Measurements from ENCODE around the gene CARNS1.

The CARNS1 gene

DNA sequence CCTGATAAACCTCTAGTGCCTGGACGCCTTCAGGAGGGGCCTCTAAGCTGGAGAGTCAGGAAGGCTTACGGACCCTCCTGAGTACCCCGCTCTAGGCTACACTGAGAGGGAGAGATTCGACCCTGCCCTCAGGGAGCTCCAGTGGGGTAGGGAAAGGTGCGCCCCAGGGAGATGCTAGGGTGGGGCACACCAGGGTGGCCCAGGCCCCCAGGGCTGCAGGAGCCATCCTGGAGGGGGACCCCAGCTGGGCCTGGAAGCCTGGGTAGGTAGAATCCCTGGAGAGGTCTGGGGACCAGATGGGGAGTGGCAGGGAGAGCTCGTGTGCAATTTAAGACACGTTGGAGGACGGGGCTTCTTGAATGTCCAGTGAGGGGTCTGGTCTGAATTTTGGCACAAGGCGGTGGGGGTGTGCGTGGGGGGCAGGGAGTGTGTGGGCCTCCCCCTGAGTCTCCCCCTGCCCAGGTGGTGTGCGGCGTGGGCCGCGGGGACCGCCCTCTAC lies 4.7 kb downstream of the CARNS1 start:
- Histone ChIP-seq H3K27me3 (peaks cover 50% of the 10 kb centered on the region), H3K4me1 (ENCODE audit: control insufficient read depth in 1 of 2, insufficient read depth in 1 of 2, low read depth in 1 of 2, low read length in 1 of 2) (peaks cover 24 to 44% of the 10 kb centered on the region in 2 experiments), H3K36me3 (no peaks in the 10 kb centered on the region), H3K4me3 (ENCODE audit: low read depth in 1 of 2, low read length in 1 of 2) (peak overlapping the region; percentile 64 to 83), H3K27ac (peak overlapping the region; percentile 82), H3K9me3 (no peaks in the 10 kb centered on the region)
- TF ChIP-seq, protein P1, sequence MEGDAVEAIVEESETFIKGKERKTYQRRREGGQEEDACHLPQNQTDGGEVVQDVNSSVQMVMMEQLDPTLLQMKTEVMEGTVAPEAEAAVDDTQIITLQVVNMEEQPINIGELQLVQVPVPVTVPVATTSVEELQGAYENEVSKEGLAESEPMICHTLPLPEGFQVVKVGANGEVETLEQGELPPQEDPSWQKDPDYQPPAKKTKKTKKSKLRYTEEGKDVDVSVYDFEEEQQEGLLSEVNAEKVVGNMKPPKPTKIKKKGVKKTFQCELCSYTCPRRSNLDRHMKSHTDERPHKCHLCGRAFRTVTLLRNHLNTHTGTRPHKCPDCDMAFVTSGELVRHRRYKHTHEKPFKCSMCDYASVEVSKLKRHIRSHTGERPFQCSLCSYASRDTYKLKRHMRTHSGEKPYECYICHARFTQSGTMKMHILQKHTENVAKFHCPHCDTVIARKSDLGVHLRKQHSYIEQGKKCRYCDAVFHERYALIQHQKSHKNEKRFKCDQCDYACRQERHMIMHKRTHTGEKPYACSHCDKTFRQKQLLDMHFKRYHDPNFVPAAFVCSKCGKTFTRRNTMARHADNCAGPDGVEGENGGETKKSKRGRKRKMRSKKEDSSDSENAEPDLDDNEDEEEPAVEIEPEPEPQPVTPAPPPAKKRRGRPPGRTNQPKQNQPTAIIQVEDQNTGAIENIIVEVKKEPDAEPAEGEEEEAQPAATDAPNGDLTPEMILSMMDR (IDR thresholded peaks at IDR 0.05), result no peak

DNA sequence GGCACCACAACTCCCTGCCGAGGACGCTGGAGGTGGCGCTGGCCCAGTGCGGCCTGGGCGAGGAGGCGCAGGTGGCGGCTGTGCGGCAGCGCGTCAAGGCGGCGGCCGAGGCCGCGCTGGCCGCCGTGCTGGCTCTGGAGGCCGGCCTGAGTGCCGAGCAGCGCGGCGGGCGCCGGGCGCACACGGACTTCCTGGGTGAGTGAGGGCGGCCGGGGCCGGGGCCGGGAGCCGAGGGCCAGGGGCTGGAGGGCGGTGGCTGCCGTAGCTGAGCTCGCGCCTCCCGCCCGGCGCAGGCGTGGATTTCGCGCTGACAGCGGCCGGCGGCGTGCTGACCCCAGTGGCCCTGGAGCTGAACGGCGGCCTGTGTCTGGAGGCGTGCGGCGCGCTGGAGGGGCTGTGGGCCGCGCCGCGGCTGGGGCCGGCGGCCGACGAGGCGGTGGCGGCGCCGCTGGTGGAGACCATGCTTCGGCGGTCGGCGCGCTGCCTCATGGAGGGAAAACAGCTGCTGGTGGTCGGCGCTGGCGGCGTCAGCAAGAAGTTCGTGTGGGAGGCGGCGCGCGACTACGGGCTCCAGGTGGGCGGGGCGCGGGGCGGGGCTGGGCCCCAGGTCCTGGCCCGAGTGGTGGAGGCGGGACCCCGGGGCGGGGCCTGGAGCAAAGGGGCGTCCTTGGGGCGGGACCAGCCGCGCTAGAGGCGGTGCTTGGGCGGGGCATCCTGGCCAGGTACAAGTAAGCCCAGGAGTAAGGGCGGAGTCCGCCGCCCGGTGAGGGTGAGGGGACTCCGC lies 5.4 kb downstream of the CARNS1 start:
- Histone ChIP-seq H3K9me3 (no peaks in the 10 kb centered on the region), H3K4me1 (ENCODE audit: control insufficient read depth in 1 of 2, insufficient read depth in 1 of 2, low read depth in 1 of 2, low read length in 1 of 2) (peaks cover 24 to 38% of the 10 kb centered on the region in 2 experiments), H3K27me3 (peaks cover 43% of the 10 kb centered on the region), H3K36me3 (no peaks in the 10 kb centered on the region), H3K27ac (peak overlapping the region; percentile 82), H3K4me3 (ENCODE audit: low read depth in 1 of 2, low read length in 1 of 2) (peak overlapping the region; percentile 64 to 83)
- TF ChIP-seq, protein P1 (IDR thresholded peaks at IDR 0.05), result peak; percentile 67

DNA sequence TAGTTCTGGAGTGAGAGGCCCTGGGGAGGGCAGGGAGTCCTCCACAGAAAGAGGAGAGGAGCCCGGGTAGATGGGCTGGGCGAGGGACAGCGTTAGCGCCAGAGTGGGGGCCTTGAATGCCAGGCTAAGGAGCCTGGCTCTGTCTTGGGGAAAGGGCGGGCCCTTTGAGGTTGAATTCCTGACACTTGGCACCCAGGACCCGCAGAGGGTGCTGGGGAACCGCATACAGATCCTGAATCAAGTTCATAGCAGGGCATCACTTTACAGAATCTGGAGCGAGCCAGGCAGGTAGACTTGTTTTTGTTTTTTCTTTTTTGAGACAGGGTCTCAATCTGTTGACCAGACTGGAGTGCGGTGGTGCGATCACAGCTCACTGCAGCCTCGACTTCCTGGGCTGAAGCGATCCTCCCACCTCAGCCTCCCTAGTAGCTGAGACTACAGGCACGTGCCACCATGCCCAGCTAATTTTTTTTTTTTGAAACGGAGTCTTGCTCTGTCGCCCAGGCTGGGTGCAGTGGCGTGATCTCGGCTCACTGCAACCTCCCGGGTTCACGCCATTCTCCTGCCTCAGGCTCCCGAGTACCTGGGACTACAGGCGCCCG lies 6.1 kb downstream of the CARNS1 start:
- TF ChIP-seq, protein P1 (IDR thresholded peaks at IDR 0.05), result no peak
- Histone ChIP-seq H3K4me3 (ENCODE audit: low read depth in 1 of 2, low read length in 1 of 2) (peak overlapping the region; percentile 64 to 83), H3K9me3 (no peaks in the 10 kb centered on the region), H3K4me1 (ENCODE audit: control insufficient read depth in 1 of 2, insufficient read depth in 1 of 2, low read depth in 1 of 2, low read length in 1 of 2) (peaks cover 24 to 37% of the 10 kb centered on the region in 2 experiments), H3K27me3 (peaks cover 36% of the 10 kb centered on the region), H3K27ac (peak overlapping the region; percentile 82), H3K36me3 (no peaks in the 10 kb centered on the region)

DNA sequence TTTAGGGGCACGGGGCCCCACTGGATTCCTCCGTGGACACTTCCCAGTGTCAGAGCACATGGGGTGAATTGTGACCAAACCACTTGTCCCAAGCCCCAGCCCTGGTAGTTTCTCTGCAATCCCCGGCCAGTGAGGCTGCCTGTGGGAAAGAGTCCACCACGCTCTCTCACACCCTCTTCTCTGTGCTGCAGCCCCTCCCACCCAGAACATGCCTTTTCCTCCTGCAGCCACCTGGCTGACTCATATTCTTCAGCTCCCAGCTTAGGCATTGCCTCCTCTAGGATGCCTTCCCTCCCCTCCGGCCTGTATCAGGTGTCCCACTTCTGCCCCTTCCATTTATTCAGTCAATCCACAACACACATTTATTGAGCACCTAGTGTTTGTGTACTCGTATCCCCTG lies 7.4 kb downstream of the CARNS1 start:
- no peaks in the 10 kb centered on the region for H3K9me3 ChIP-seq
- H3K4me1 ChIP-seq (ENCODE audit: control insufficient read depth in 1 of 2, insufficient read depth in 1 of 2, low read depth in 1 of 2, low read length in 1 of 2), result peaks cover 29 to 41% of the 10 kb centered on the region in 2 experiments
- H3K4me3 ChIP-seq (ENCODE audit: low read depth in 1 of 2, low read length in 1 of 2), result no peak overlapping the region
- no peak overlapping the region for H3K27ac ChIP-seq
- TF ChIP-seq, protein P1 (IDR thresholded peaks at IDR 0.05), result no peak
- H3K27me3 ChIP-seq, result peaks cover 23% of the 10 kb centered on the region
- H3K36me3 ChIP-seq, result no peaks in the 10 kb centered on the region

DNA sequence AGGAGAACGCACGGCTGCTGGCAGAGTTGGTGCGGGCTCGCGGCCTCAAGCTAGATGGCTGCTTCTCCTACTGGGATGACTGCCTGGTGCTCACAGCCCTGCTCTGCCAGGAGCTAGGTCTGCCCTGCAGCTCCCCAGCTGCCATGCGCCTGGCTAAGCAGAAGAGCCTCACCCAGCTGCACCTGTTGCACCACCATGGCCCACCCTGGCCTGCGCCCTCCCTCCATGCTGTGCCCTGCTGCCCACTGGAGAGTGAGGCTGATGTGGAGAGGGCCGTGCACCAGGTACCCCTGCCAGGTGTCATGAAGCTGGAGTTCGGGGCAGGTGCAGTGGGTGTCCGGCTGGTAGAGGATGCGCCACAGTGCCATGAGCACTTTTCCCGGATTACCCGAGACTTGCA lies 8.0 kb downstream of the CARNS1 start:
- TF ChIP-seq, protein P1 (IDR thresholded peaks at IDR 0.05), result no peak
- Histone ChIP-seq H3K4me3 (ENCODE audit: low read depth in 1 of 2, low read length in 1 of 2) (no peak overlapping the region), H3K9me3 (no peaks in the 10 kb centered on the region), H3K27ac (no peak overlapping the region), H3K4me1 (ENCODE audit: control insufficient read depth in 1 of 2, insufficient read depth in 1 of 2, low read depth in 1 of 2, low read length in 1 of 2) (peaks cover 31 to 40% of the 10 kb centered on the region in 2 experiments), H3K27me3 (peaks cover 17% of the 10 kb centered on the region), H3K36me3 (no peaks in the 10 kb centered on the region)
